EH (cell line): ENCODE measurements around the gene DTNA.
A peak's percentile ranks its signal among the peaks of the same experiment; 100 is the strongest.
"Not testable (repeated sequence)": the region's sequence is repeated elsewhere in the genome, so short reads cannot be mapped to it uniquely, and the experiment has no call there.

Source experiments
- DNase-seq: peaks from one replicate; pipeline ENCODE4 v3.0.0-alpha.2; 2015; ENCODE audit warnings: low read depth

The DTNA gene

GRCh38 chr18:34725737-34726136 lies 15.6 kb downstream of the DTNA start:
- DNase-seq, result not testable (repeated sequence)

GRCh38 chr18:34726286-34727004 lies 16.3 kb downstream of the DTNA start:
- peak; percentile 9 for DNase-seq

GRCh38 chr18:34729264-34729663 lies 19.2 kb downstream of the DTNA start:
- peak; percentile 48 for DNase-seq

- no peak for DNase-seq
These were observed 19.8 kb downstream of the DTNA start for GRCh38 chr18:34729740-34730355.

GRCh38 chr18:34730774-34731173 lies 20.7 kb downstream of the DTNA start:
- DNase-seq, result no peak

- DNase-seq, result no peak
These were observed 24.0 kb downstream of the DTNA start for GRCh38 chr18:34734056-34734455.

GRCh38 chr18:34734526-34734925 lies 24.4 kb downstream of the DTNA start:
- not testable (repeated sequence) for DNase-seq

GRCh38 chr18:34738175-34738894 lies 28.2 kb downstream of the DTNA start:
- DNase-seq, result peak; percentile 18

- no peak for DNase-seq
These were observed 30.0 kb downstream of the DTNA start for GRCh38 chr18:34740101-34740500.

- no peak for DNase-seq
These were observed 30.6 kb downstream of the DTNA start for GRCh38 chr18:34740724-34741123.

GRCh38 chr18:34741401-34741800 lies 31.3 kb downstream of the DTNA start:
- DNase-seq, result no peak

- no peak for DNase-seq
These were observed 32.8 kb downstream of the DTNA start for GRCh38 chr18:34742891-34743341.

- peak; percentile 5 for DNase-seq
These were observed 34.5 kb downstream of the DTNA start for GRCh38 chr18:34744569-34744968.

- DNase-seq, result no peak
These were observed 36.5 kb downstream of the DTNA start for GRCh38 chr18:34746614-34747013.

- DNase-seq, result no peak
These were observed 39.6 kb downstream of the DTNA start for GRCh38 chr18:34749721-34750120.

- DNase-seq, result no peak
These were observed 42.0 kb downstream of the DTNA start for GRCh38 chr18:34752056-34752455.

- no peak for DNase-seq
These were observed 44.2 kb downstream of the DTNA start for GRCh38 chr18:34754300-34754699.

GRCh38 chr18:34757666-34758065 lies 47.6 kb downstream of the DTNA start:
- no peak for DNase-seq

- no peak for DNase-seq
These were observed 48.4 kb downstream of the DTNA start for GRCh38 chr18:34758378-34758948.

- no peak for DNase-seq
These were observed 50.3 kb downstream of the DTNA start for GRCh38 chr18:34760444-34760843.

GRCh38 chr18:34764451-34764850 lies 54.4 kb downstream of the DTNA start:
- no peak for DNase-seq

- peak; percentile 94 for DNase-seq
These were observed 57.5 kb downstream of the DTNA start for GRCh38 chr18:34767601-34768027.

GRCh38 chr18:34771958-34772357 lies 61.9 kb downstream of the DTNA start:
- DNase-seq, result peak; percentile 35
